Keratinocyte (primary cell): ENCODE data around the gene CTXN2. TPM values are rescaled to one million over a fixed set of nuclear protein-coding genes. Genes with fewer than 3 reads are reported as not detected.

Experiments
- DNase-seq: peaks from one replicate; pipeline ENCODE4 v3.0.0-alpha.2; 2011; ENCODE audit warnings: low read depth, missing footprints, low spot score
- FAIRE-seq: peaks from 2 replicates; lab custom pipeline; 2011; peaks lifted over from hg19 to GRCh38; lab: Jason Lieb, UNC
- H2AFZ ChIP-seq: 2 replicates; pipeline ENCODE4 v1.6.0; 2012; ENCODE audit warnings: low read length, control low read depth, inconsistent platforms; ENCODE audit not compliant: control insufficient read depth
- H3K27ac ChIP-seq: 2 replicates; pipeline ENCODE4 v1.5.1; 2011; ENCODE audit warnings: low read length; ENCODE audit not compliant: control insufficient read depth, insufficient read depth
- H3K27me3 ChIP-seq: 3 replicates; pipeline ENCODE4 v1.6.0; 2011; ENCODE audit warnings: low read length; ENCODE audit not compliant: control insufficient read depth, insufficient read depth; ENCODE audit errors: extremely low read depth
- H3K36me3 ChIP-seq, 2 experiments: 2 replicates in 1 of 2; 3 replicates in 1 of 2; pipeline ENCODE4 v1.5.1; 2011; ENCODE audit warnings: low read length in 2 of 2, mild to moderate bottlenecking in 1 of 2; ENCODE audit not compliant: control insufficient read depth in 2 of 2, insufficient read depth in 2 of 2; ENCODE audit errors: extremely low read depth in 1 of 2
- H3K4me1 ChIP-seq: 3 replicates; pipeline ENCODE4 v1.5.1; 2011; ENCODE audit warnings: low read length; ENCODE audit not compliant: control insufficient read depth, insufficient read depth; ENCODE audit errors: extremely low read depth
- H3K4me2 ChIP-seq: 3 replicates; pipeline ENCODE4 v1.6.0; 2011; ENCODE audit warnings: low read depth, low read length; ENCODE audit not compliant: control insufficient read depth, insufficient read depth; ENCODE audit errors: extremely low read depth
- H3K4me3 ChIP-seq, 3 experiments: fragments of 200-600 bp in 1 of 3; sonication (generic) in 1 of 3; 2 replicates in 2 of 3; 3 replicates in 1 of 3; pipeline ENCODE4 v1.5.1; 2011 to 2016; ENCODE audit warnings: low read length in 3 of 3, mild to moderate bottlenecking in 3 of 3, control low read depth in 2 of 3, inconsistent platforms in 1 of 3, low read depth in 1 of 3, mixed read lengths in 1 of 3, mixed run types in 1 of 3, moderate library complexity in 1 of 3; ENCODE audit not compliant: control insufficient read depth in 2 of 3, insufficient read depth in 2 of 3; ENCODE audit errors: extremely low read depth in 1 of 3
- H3K79me2 ChIP-seq: 2 replicates; pipeline ENCODE4 v1.6.0; 2012; ENCODE audit warnings: low read length; ENCODE audit not compliant: control insufficient read depth, insufficient read depth
- H3K9ac ChIP-seq: 3 replicates; pipeline ENCODE4 v1.6.0; 2011; ENCODE audit warnings: low read length; ENCODE audit not compliant: control insufficient read depth, insufficient read depth; ENCODE audit errors: extremely low read depth
- H3K9me1 ChIP-seq: 3 replicates; pipeline ENCODE4 v1.6.0; 2011; ENCODE audit warnings: low read length; ENCODE audit not compliant: control insufficient read depth, insufficient read depth; ENCODE audit errors: extremely low read depth
- H3K9me3 ChIP-seq: 2 replicates; pipeline ENCODE4 v1.5.1; 2012; ENCODE audit warnings: low read depth, low read length; ENCODE audit not compliant: control insufficient read depth
- H4K20me1 ChIP-seq: 3 replicates; pipeline ENCODE4 v1.6.0; 2011; ENCODE audit warnings: low read length; ENCODE audit not compliant: control insufficient read depth, insufficient read depth; ENCODE audit errors: extremely low read depth
- EZH2 ChIP-seq: IDR thresholded peaks from one replicate; pipeline ENCODE4 v1.6.1; 2012; ENCODE audit warnings: inconsistent platforms, mild to moderate bottlenecking, low read length, moderate library complexity
- dilution Hi-C: fragments of 300-500 bp; cut with MboI; formaldehyde crosslinking; loops from one replicate; pipeline ENCODE4 v1.7.0; 2020; ENCODE audit warnings: low sequenced_read_pairs; ENCODE audit not compliant: extremely low pct_ligation_motif_present
- polyA plus RNA-seq, 5 experiments: library from polyadenylated mRNA; depleted of rRNA in 3 of 5; stranded (reverse) in 3 of 5; stranded (forward) in 1 of 5; unstranded in 1 of 5; fragments of >200 nt; gene quantifications; 1 replicate in 1 of 5; 2 replicates in 3 of 5; 3 replicates in 1 of 5; pipeline versions ENCODE4 v1.2.1 to v1.2.3, GENCODE V29; 2011 to 2012; ENCODE audit warnings: missing spikeins in 2 of 5, low read depth in 1 of 5, low replicate concordance in 1 of 5
- TF ChIP-seq, protein P1 (sequence below), 3 experiments: IDR thresholded peaks in 1 of 3; conservative IDR thresholded peaks in 1 of 3; optimal IDR thresholded peaks in 1 of 3; 2 replicates in 2 of 3; 3 replicates in 1 of 3; pipeline versions ENCODE3 to v1.5.1; 2011; ENCODE audit warnings: low read length in 3 of 3, mild to moderate bottlenecking in 3 of 3, moderate library complexity in 2 of 3, control low read depth in 1 of 3, inconsistent platforms in 1 of 3; ENCODE audit not compliant: insufficient read depth in 2 of 3; ENCODE audit errors: extremely low read depth in 1 of 3

CTXN2 gene
- polyA plus RNA-seq, 1 donor (not counting 4 experiments of a cell fraction or from before 2014, with no cell fraction given), result not detected

DNA sequence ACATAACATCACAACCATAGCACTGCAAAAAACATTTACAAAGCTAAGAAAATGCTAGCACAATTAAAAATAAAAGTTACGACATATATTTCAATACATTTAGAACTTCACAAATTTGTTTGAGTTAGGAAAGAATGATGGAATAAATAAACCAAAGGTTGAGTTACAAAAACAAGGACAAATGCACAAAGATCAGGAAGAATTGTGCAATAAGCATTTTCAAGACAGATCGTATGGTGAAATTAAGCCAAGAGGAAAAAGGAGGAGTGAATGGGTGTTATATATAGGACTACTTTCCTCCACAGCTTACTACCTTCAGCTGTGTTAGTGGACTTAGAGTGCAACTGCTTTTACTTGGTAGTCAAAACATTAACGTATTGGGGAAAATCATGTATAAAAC is 5.9 kb upstream of the CTXN2 start:
- TF ChIP-seq, protein P1, sequence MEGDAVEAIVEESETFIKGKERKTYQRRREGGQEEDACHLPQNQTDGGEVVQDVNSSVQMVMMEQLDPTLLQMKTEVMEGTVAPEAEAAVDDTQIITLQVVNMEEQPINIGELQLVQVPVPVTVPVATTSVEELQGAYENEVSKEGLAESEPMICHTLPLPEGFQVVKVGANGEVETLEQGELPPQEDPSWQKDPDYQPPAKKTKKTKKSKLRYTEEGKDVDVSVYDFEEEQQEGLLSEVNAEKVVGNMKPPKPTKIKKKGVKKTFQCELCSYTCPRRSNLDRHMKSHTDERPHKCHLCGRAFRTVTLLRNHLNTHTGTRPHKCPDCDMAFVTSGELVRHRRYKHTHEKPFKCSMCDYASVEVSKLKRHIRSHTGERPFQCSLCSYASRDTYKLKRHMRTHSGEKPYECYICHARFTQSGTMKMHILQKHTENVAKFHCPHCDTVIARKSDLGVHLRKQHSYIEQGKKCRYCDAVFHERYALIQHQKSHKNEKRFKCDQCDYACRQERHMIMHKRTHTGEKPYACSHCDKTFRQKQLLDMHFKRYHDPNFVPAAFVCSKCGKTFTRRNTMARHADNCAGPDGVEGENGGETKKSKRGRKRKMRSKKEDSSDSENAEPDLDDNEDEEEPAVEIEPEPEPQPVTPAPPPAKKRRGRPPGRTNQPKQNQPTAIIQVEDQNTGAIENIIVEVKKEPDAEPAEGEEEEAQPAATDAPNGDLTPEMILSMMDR (optimal IDR thresholded peaks at IDR 0.05 in 1 of 3, IDR thresholded peaks at IDR 0.05 in 1 of 3, conservative IDR thresholded peaks at IDR 0.05 in 1 of 3; ENCODE audit: extremely low read depth in 1 of 3, insufficient read depth in 2 of 3, low read length in 3 of 3), result no peak
- TF ChIP-seq EZH2, result no peak
- Histone ChIP-seq H3K9ac (no peak overlapping the region), H3K4me3 (no peak overlapping the region), H3K9me1 (no peaks in the 10 kb centered on the region), H3K27me3 (no peaks in the 10 kb centered on the region), H3K27ac (no peak overlapping the region), H4K20me1 (no peaks in the 10 kb centered on the region), H3K9me3 (no peaks in the 10 kb centered on the region), H3K36me3 (no peaks in the 10 kb centered on the region), H3K4me2 (no peak overlapping the region), H2AFZ (no peak overlapping the region), H3K4me1 (no peaks in the 10 kb centered on the region), H3K79me2 (no peaks in the 10 kb centered on the region)
- dilution Hi-C loops, result no loop called here
- FAIRE-seq, result no peak
- no peak for DNase-seq

GRCh38 chr15:48186271-48186670 is 5.2 kb upstream of the CTXN2 start:
- H3K79me2 ChIP-seq, result no peaks in the 10 kb centered on the region
- FAIRE-seq (no peak), DNase-seq (no peak)
- TF ChIP-seq, protein P1 (optimal IDR thresholded peaks at IDR 0.05 in 1 of 3, IDR thresholded peaks at IDR 0.05 in 1 of 3, conservative IDR thresholded peaks at IDR 0.05 in 1 of 3; ENCODE audit: extremely low read depth in 1 of 3, insufficient read depth in 2 of 3, low read length in 3 of 3), result no peak
- no peak for TF ChIP-seq EZH2
- no peaks in the 10 kb centered on the region for H3K9me1 ChIP-seq
- dilution Hi-C loops, result no loop called here
- H4K20me1 ChIP-seq, result no peaks in the 10 kb centered on the region
- no peaks in the 10 kb centered on the region for H3K4me1 ChIP-seq
- no peak overlapping the region for H3K27ac ChIP-seq
- peaks cover under 1% of the 10 kb centered on the region for H3K27me3 ChIP-seq
- H2AFZ ChIP-seq, result no peak overlapping the region
- no peaks in the 10 kb centered on the region for H3K36me3 ChIP-seq
- H3K4me3 ChIP-seq, result no peak overlapping the region
- H3K9me3 ChIP-seq, result no peaks in the 10 kb centered on the region
- no peak overlapping the region for H3K9ac ChIP-seq
- H3K4me2 ChIP-seq, result no peak overlapping the region
